Measurements from ENCODE around the gene GNA12. TPM values are rescaled to one million over a fixed set of nuclear protein-coding genes. Genes with fewer than 3 reads are reported as not detected.

GNA12 gene
- total RNA-seq, 1 donor from 2014 or later: 19.3 TPM

- no peak for TF ChIP-seq CTCF (conservative IDR thresholded peaks at IDR 0.05; ENCODE audit: low read depth, low read length)
- no peak for DNase-seq (ENCODE audit: low read depth)
- no peak overlapping the region for H3K4me3 ChIP-seq (ENCODE audit: low read depth, low read length)
These were observed 34.0 kb downstream of the GNA12 start for GRCh38 chr7:2809903-2810625.

- TF ChIP-seq CTCF (conservative IDR thresholded peaks at IDR 0.05; ENCODE audit: low read depth, low read length): no peak
- DNase-seq (ENCODE audit: low read depth): no peak
- H3K4me3 ChIP-seq (ENCODE audit: low read depth, low read length): no peak overlapping the region
These were observed 35.0 kb downstream of the GNA12 start for GRCh38 chr7:2808891-2809665.

- DNase-seq (ENCODE audit: low read depth): no peak
- no peak for TF ChIP-seq CTCF (conservative IDR thresholded peaks at IDR 0.05; ENCODE audit: low read depth, low read length)
- no peak overlapping the region for H3K4me3 ChIP-seq (ENCODE audit: low read depth, low read length)
These were observed 36.0 kb downstream of the GNA12 start for GRCh38 chr7:2807845-2808772.

GRCh38 chr7:2807460-2807844, 36.7 kb downstream of the GNA12 start:
- H3K4me3 ChIP-seq (ENCODE audit: low read depth, low read length): no peak overlapping the region
- TF ChIP-seq CTCF (conservative IDR thresholded peaks at IDR 0.05; ENCODE audit: low read depth, low read length): no peak

GRCh38 chr7:2806571-2806970, 37.5 kb downstream of the GNA12 start:
- no peak overlapping the region for H3K4me3 ChIP-seq (ENCODE audit: low read depth, low read length)
- no peak for TF ChIP-seq CTCF (conservative IDR thresholded peaks at IDR 0.05; ENCODE audit: low read depth, low read length)
- no peak for DNase-seq (ENCODE audit: low read depth)

More at GRCh38 chr7:2807460-2807844, 36.7 kb downstream of the GNA12 start:
- DNase-seq (ENCODE audit: low read depth): no peak

GRCh38 chr7:2805213-2805944, 38.7 kb downstream of the GNA12 start:
- no peak overlapping the region for H3K4me3 ChIP-seq (ENCODE audit: low read depth, low read length)
- TF ChIP-seq CTCF (conservative IDR thresholded peaks at IDR 0.05; ENCODE audit: low read depth, low read length): no peak
- no peak for DNase-seq (ENCODE audit: low read depth)

Data from epithelial cell of proximal tubule (primary cell).